HFFc6 (cell line): Measurements from ENCODE around the gene SMYD3. TPM values are rescaled to one million over a fixed set of nuclear protein-coding genes. Genes with fewer than 3 reads are reported as not detected.

Experiments
- DNase-seq: peaks from one replicate; pipeline ENCODE4 v3.0.0-alpha.2; 2018
- H3K27ac Mint-ChIP-seq: 2 replicates; pipeline ENCODE4 v1.8.0; 2020; ENCODE audit warnings: mild to moderate bottlenecking, mixed read lengths
- H3K27me3 Mint-ChIP-seq: 2 replicates; pipeline ENCODE4 v1.8.0; 2021; ENCODE audit warnings: mild to moderate bottlenecking, moderate library complexity, mixed read lengths; ENCODE audit not compliant: insufficient read depth
- H3K36me3 Mint-ChIP-seq: 2 replicates; pipeline ENCODE4 v1.8.0; 2021; ENCODE audit warnings: low read depth, mixed read lengths
- H3K4me1 Mint-ChIP-seq: 2 replicates; pipeline ENCODE4 v1.8.0; 2020; ENCODE audit warnings: low read depth, mixed read lengths
- H3K4me3 Mint-ChIP-seq: 2 replicates; pipeline ENCODE4 v1.8.0; 2020; ENCODE audit warnings: mild to moderate bottlenecking, moderate library complexity, mixed read lengths
- H3K9me3 Mint-ChIP-seq: 2 replicates; pipeline ENCODE4 v1.8.0; 2020; ENCODE audit warnings: mild to moderate bottlenecking, mixed read lengths
- total RNA-seq, 6 experiments: library from RNA; stranded (reverse); fragmentation: NEBNext Ultra II Directional; extraction: Animal tissue kit (Norgen Biotek cat#: 25700); gene quantifications; 2 replicates in 1 of 6; 3 replicates in 5 of 6; pipeline ENCODE4 v1.2.3, GENCODE V29; 2021
- TF ChIP-seq, protein P1 (sequence below): fragments of 200-600 bp; sonication (generic); IDR thresholded peaks from 2 replicates; pipeline ENCODE4 v1.5.0; 2021; ENCODE audit warnings: antibody characterized with exemption, mild to moderate bottlenecking

The SMYD3 gene
- total RNA-seq, 6 experiments from 2014 or later = 28.4 to 37.9 (median 31.2) TPM

DNA sequence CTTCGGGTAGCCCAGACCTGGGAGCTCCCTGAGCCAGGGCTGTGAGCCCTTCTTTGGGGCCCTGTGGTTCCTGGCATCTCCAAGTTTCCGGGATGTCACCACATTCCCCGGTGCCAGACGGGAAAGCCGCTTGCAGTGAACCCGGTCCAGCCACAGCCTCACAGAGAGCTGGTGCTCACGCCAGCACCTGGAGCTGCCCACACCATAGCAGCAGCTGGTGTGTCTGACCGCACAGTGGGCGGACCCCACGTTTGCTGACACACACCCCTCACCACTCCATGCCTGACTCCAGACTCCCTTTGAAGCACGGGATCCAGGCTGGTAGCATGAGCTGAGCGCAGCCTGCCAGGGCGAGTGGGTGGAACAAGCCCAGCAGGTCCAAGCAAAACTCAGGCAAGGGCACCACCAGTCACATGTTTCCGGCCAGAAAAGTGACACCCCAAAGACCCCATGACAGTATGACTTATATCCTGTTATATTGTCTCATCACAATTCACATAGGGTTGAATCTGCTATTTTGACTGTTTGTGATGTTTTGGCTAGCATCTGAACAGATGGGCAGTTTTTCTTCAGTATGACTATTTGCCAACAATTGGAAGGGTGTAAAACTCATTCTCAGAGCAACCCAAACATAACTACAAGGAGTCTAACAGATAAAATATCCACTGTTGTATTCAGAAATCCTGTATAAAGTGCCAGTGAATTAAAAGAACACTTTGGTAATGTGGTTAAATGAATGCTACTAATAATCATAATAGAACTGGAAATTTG, 285.4 kb downstream of the SMYD3 start:
- H3K4me3 Mint-ChIP-seq = no peak overlapping the region
- TF ChIP-seq, protein P1, sequence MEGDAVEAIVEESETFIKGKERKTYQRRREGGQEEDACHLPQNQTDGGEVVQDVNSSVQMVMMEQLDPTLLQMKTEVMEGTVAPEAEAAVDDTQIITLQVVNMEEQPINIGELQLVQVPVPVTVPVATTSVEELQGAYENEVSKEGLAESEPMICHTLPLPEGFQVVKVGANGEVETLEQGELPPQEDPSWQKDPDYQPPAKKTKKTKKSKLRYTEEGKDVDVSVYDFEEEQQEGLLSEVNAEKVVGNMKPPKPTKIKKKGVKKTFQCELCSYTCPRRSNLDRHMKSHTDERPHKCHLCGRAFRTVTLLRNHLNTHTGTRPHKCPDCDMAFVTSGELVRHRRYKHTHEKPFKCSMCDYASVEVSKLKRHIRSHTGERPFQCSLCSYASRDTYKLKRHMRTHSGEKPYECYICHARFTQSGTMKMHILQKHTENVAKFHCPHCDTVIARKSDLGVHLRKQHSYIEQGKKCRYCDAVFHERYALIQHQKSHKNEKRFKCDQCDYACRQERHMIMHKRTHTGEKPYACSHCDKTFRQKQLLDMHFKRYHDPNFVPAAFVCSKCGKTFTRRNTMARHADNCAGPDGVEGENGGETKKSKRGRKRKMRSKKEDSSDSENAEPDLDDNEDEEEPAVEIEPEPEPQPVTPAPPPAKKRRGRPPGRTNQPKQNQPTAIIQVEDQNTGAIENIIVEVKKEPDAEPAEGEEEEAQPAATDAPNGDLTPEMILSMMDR = no peak
- DNase-seq = no peak
- no peaks in the 10 kb centered on the region for H3K36me3 Mint-ChIP-seq
- peaks cover 13% of the 10 kb centered on the region; the same call in 1 of the 2 replicates for H3K4me1 Mint-ChIP-seq
- H3K9me3 Mint-ChIP-seq = no peaks in the 10 kb centered on the region
- no peaks in the 10 kb centered on the region; the same call in 1 of the 2 replicates for H3K27me3 Mint-ChIP-seq
- no peak overlapping the region for H3K27ac Mint-ChIP-seq

DNA sequence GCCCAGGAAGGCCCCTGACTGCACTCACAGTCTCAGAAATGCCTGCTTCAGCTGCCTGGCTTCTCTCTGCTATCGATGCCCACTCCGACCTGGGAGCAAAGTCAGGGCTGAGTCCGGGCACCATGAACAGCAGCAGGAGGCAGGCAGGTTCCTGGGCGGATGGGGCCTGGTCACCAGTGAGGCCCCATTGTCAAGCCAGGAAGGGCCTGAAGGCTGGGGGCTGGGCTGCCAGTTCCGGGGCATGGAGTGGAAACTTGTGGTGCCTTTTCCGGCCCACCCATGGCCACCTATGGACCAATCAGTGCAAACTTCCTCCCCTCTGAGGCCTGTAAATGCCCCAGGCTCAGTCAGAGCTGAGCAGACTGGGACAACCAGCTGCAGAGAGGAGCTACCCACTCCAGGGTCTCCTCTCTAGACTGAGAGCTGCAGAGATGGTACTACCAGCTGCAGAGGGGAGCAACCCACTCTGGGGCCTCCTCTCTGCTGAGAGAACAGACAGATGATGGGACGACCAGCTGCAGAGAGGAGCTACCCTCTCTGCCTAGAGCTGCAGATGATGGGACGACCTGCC, 286.5 kb downstream of the SMYD3 start:
- Mint-ChIP-seq H3K36me3 (no peaks in the 10 kb centered on the region), H3K27ac (no peak overlapping the region), H3K4me1 (peaks cover 15% of the 10 kb centered on the region), H3K9me3 (no peaks in the 10 kb centered on the region), H3K4me3 (no peak overlapping the region), H3K27me3 (no peaks in the 10 kb centered on the region; the same call in 1 of the 2 replicates)
- DNase-seq = no peak
- TF ChIP-seq, protein P1 = no peak

DNA sequence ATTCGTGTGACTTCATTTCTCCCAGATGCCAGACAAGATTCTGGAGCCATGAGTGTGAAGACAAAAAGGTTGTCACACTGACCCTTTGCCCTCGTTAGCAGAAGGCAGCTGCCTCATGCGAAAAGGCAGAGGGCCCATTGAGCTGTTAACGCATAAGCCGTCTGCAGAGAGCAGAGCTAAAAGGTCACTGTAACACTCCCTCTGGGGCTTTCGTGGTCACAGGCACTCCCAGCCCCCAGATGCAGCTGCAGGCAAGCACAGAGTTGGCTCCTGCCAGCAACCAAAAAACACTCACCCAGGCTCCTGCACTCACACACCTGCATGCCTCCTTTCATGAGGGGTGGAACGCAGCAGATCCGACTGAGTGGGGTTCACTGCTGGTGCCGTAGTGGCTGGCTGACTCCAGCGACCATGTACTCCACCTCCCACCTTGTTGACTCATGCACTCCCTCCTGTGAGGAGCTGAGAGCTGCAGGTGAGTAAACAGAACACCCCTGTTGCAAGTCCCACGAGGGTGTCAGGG, 287.5 kb downstream of the SMYD3 start:
- TF ChIP-seq, protein P1 = no peak
- DNase-seq = peak; percentile 7
- H3K4me3 Mint-ChIP-seq = no peak overlapping the region; the same call in 1 of the 2 replicates
- H3K36me3 Mint-ChIP-seq = no peaks in the 10 kb centered on the region
- no peak overlapping the region for H3K27ac Mint-ChIP-seq
- peaks cover 25% of the 10 kb centered on the region for H3K4me1 Mint-ChIP-seq
- no peaks in the 10 kb centered on the region for H3K9me3 Mint-ChIP-seq
- no peaks in the 10 kb centered on the region; the same call in 1 of the 2 replicates for H3K27me3 Mint-ChIP-seq

DNA sequence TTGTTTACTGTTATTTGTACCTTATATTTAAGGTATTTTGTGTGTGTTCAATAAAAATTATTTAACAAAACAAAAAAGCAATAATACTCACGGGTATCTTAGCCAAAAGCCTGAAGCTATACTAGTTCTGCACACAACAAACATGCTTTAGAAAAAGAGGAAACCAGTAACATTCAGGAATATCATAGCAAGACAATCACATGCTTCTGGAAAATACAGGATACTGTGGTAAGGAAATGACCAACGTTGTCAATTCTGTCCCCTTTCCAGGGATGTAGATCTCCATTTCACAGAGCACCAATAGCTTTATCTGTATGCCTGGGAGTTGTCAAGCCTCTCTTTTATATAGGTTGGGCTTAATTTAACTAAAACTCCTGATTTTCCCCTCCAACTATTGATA, 288.4 kb downstream of the SMYD3 start:
- no peak overlapping the region for H3K27ac Mint-ChIP-seq
- TF ChIP-seq, protein P1 = no peak

DNA sequence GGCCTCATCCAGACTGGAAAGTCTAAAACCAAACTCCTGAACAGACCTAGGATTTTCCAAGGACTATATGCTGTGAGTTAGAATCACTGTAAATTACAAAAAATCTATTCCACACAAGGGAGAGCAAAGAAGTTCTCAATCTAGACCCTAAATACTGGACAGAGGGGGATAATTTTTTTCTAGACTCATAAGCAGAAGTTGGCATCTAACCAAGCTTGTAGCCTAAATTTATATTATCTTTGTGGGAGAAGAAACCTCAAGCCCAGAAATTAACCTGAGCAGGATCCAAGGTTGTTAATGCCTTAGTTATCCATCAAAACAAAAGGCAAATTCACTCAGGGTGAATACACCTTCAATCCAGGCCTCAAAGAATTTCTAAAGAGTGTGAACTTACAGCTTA, 290.2 kb downstream of the SMYD3 start:
- H3K27me3 Mint-ChIP-seq = no peaks in the 10 kb centered on the region; the same call in 1 of the 2 replicates
- H3K36me3 Mint-ChIP-seq = no peaks in the 10 kb centered on the region; the same call in 1 of the 2 replicates
- no peaks in the 10 kb centered on the region for H3K9me3 Mint-ChIP-seq
- TF ChIP-seq, protein P1 = no peak
- H3K27ac Mint-ChIP-seq = no peak overlapping the region
- peaks cover 37% of the 10 kb centered on the region for H3K4me1 Mint-ChIP-seq
- DNase-seq = no peak
- no peak overlapping the region for H3K4me3 Mint-ChIP-seq

More for the DNA sequence above, 288.4 kb downstream of the SMYD3 start:
- no peaks in the 10 kb centered on the region; the same call in 1 of the 2 replicates for H3K27me3 Mint-ChIP-seq
- H3K9me3 Mint-ChIP-seq = no peaks in the 10 kb centered on the region
- H3K4me3 Mint-ChIP-seq = no peak overlapping the region
- H3K36me3 Mint-ChIP-seq = no peaks in the 10 kb centered on the region; the same call in 1 of the 2 replicates
- H3K4me1 Mint-ChIP-seq = peaks cover 34% of the 10 kb centered on the region
- DNase-seq = no peak
